HG02798 (cell line): ENCODE measurements around the gene BARX2.

Experiments
- ATAC-seq: cut with Tn5 transposase; IDR thresholded peaks from one replicate; pipeline ENCODE4 v1.9.1; 2021; ENCODE audit warnings: mild to moderate bottlenecking; ENCODE audit not compliant: unreplicated experiment, poor library complexity

BARX2 gene

GRCh38 chr11:129394709-129395108 is 19.1 kb downstream of the BARX2 start:
- no peak for ATAC-seq

- ATAC-seq, result no peak
These were observed 19.8 kb downstream of the BARX2 start for GRCh38 chr11:129395432-129395831.

GRCh38 chr11:129395883-129396282 is 20.2 kb downstream of the BARX2 start:
- ATAC-seq, result no peak

- ATAC-seq, result no peak
These were observed 20.8 kb downstream of the BARX2 start for GRCh38 chr11:129396454-129396853.

GRCh38 chr11:129402206-129403171 is 26.8 kb downstream of the BARX2 start:
- no peak for ATAC-seq

- ATAC-seq, result no peak
These were observed 29.1 kb downstream of the BARX2 start for GRCh38 chr11:129404731-129405130.

- no peak for ATAC-seq
These were observed 33.3 kb downstream of the BARX2 start for GRCh38 chr11:129408865-129409444.

- no peak for ATAC-seq
These were observed 34.8 kb downstream of the BARX2 start for GRCh38 chr11:129410395-129410960.

GRCh38 chr11:129412494-129412893 is 36.8 kb downstream of the BARX2 start:
- ATAC-seq, result no peak

- no peak for ATAC-seq
These were observed 38.7 kb downstream of the BARX2 start for GRCh38 chr11:129414144-129414872.

DNA sequence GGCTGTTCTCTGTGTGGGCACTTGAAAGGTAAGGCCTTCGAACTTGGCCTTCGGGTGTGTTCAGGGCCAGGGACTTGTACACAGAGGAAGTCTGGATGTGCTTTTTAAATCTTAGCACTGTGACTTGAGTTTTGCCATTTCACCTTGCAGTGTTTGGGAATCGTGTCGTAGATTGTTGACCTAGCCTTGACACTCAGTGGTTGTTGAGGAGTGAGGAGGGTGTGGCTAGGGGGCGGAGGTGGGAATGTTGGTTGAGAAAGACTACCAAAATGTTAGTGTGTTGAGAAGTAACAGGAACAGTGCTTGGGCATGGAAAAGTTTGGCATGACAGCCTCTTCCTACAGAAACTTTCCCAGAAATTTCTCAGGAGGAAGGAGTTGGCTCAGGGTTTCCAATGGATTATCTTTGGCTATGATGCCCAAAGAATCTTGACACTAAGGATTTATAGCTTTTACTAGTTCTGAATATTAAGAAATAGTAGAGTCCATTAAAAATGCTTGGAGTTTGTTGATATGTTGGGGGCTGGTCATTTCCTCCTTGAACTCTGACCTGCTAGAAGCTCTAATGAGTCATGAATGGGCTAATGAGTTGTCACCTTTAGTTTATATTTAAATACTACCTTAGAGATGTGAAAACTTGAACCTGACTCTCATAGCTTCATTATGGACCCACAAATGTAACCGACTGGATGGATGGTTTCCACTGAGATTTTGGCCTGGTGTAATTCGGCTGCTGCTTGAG is 40.6 kb downstream of the BARX2 start:
- ATAC-seq, result no peak

- peak; percentile 21 for ATAC-seq
These were observed 41.8 kb downstream of the BARX2 start for GRCh38 chr11:129417458-129417857.

DNA sequence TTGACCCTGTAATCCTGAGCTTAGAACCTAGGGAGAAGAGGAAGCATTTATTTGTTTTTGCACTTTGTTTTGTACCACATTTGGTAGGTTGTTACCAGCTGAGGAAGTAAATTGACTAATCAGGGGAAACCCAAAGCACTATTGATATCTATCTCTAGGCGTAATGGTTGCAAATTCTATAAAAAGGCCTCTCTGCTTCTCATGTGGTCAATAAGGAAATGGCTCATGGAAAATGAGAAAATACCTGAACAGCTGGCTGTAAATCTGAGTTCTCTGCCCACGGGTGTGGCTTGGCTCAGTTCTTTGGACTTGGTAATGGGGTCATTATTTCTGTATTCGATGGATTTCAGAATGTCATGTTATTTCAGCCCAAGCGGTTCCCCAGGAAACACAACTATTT is 42.4 kb downstream of the BARX2 start:
- ATAC-seq, result peak; percentile 88

- no peak for ATAC-seq
These were observed 43.7 kb downstream of the BARX2 start for GRCh38 chr11:129419386-129419785.

DNA sequence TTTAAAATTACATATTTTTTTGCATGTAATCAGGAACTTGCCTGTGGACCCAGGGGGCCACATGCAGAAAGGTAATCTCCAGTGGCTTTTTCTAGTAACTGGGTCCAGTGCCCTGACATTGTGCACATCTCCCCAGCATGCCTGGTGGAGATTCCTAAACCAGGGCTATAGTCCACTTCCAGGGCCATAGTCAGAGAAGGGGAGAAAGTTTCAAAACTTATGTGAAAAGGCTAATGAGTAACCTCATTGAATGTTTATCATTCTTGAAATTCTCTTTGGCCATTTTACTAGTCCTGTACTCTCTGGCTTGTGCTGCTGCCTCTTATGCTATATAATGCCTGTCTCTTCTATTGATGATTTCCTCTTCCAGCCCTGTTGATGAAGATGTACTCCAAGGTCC is 47.8 kb downstream of the BARX2 start:
- ATAC-seq, result no peak

GRCh38 chr11:129425214-129425613 is 49.6 kb downstream of the BARX2 start:
- ATAC-seq, result no peak

- ATAC-seq, result no peak
These were observed 50.4 kb downstream of the BARX2 start for GRCh38 chr11:129426038-129426437.

DNA sequence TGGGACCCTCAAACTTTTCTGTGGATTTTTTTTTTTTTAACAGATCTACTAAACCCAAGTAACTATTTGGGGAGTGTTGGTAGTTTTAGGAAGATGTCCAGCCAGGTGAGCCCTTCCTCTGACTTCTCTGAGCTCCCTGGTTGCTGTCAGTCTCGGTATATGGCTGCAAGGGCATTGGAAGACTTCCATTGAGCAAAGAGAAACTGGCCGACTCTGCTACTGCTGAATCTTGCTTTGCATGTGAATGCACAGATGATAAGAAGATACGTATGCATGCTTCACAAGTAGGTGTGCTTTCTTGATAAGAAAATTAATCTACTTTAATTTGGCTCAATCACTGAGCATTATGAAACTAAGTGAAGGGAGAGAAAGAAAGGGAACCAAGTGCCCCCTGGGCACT is 51.1 kb downstream of the BARX2 start:
- ATAC-seq, result no peak

DNA sequence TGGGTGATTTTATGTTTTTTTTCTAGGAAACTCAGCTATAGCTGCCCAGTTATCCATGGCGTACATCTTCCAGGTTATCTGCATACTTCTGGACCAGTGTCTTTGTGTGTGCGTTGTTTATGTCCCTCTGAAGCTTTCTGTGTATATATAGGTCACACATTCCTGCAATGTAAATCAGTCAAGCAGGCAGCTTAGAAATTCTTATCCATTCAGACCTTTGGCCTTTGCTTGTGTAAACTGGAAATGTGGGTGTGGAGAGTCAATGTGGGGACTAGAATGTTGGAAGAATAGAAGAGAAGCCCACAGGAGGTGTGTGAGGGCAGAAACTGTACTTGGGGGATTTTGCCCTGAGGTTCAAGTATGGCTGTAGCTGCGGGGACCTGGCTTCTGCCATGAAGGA is 51.7 kb downstream of the BARX2 start:
- no peak for ATAC-seq

- no peak for ATAC-seq
These were observed 52.3 kb downstream of the BARX2 start for GRCh38 chr11:129427816-129428406.
